NCI-H146 (cell line): ENCODE data around the gene RNF181.
"Not testable (repeated sequence)": the region's sequence is repeated elsewhere in the genome, so short reads cannot be mapped to it uniquely, and the experiment has no call there.

ENCODE experiments used
- DNase-seq: peaks from one replicate; lab custom pipeline; 2025; lab: John Stamatoyannopoulos, UW

RNF181 gene

DNA sequence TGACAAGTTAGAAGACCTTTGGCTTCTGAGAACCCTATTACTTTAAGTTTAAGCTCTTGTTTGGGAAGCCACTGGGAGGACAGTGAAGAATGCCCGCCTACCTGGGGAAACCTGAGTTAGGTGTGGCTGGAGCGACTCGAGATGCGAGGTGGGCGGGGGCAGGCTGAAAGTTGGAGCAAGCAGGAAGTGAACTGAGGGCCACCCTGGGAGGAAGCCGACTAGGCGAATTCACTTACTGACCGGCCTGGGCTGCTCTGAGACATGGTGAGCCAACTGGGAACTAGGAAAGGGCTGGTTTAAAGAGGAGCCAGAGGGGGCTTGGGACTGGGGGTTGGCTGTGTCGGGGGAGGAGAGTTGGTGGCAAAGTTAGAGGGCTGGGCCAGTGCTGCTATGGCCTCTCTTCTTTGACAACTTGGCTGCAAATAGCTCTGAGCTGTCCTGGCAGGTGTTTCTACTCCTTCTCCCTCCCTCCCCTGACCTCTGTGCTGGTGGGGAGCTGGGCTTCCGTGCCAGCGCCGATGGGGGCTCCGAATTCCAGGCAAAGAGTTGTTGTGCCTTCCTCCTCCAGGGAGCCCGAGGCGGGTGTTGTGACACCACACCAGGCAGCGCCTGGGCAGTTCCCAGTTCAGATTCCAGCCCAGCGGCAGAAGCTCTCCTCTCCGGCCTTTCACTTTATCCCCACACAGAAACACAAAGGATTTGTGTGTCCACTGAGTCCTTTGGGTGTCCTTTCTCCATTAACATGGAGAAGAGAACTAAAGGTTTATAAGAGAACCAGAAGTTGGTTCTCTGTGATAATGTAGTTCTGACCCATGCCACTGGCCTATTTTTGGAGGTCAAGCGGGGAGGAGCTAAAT lies 17.9 kb upstream of the RNF181 start, which contains the start of gene VAMP8:
Gene VAMP8, plus strand, starts transcription at position 201 of the 857 bp plus-strand sequence. Its CDS starts 61 bp downstream, at position 262.
- peak; percentile 71 for DNase-seq

DNA sequence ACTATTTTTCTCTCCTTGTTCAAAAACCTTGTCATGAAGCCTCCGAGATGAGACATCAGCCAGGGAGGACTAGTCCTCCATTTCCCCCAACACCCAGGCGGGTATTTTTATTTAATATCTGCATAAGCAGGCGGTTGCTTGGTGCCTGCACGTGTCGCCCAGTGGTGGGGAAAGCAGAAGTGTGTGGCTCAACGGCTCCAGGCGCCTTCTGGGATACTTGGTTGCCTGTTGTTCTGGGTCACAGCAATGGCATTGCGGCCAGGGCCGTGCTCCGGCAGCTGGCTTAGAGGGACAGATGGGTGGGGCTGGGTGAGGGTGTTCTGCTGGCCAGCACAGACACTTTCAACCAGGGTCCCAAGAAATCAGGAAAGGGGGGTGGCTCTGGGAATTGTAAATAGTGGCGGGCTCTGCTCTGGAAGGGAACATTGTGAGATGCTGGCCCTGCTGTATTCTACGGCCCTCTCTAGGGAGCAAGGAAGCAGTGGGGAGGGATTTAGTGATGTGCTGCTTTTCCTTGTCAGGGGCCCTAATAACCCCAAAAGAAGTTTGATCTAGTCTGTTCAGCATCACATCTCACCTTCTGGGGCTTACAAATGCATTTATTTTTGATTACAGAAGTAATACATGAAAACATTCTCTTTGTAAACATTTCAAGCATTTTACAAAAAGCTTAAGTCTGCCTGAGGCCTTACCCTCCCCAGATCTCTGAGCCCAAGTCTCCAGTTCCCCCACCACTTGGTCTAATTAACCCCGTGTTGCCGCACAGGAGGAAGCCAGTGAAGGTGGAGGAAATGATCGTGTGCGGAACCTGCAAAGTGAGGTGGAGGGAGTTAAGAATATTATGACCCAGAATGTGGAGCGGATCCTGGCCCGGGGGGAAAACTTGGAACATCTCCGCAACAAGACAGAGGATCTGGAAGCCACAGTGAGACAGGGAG lies 17.0 kb upstream of the RNF181 start:
- peak; percentile 8 for DNase-seq

- DNase-seq = no peak
These were observed 16.1 kb upstream of the RNF181 start for GRCh38 chr2:85579266-85579935.

DNA sequence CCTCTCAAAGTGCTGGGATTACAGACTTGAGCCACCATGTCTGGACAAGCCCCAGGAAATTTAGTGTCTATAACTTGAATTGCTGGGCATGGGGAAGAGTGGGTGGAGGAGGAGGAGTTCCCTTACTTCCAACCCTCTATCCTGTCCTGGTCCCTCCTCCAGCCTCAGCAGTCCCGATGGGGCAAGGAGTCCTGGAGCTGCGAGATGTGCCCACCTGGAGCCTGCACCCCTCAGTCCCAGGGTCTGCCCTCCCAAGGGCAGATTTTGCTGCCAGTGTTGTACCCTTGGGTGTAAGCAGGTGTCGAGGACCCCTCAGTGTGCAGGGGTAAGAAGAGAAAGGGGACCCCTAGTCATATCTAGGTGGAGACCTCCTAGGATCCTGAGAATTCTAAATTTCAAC lies 15.3 kb upstream of the RNF181 start:
- DNase-seq = no peak

- no peak for DNase-seq
These were observed 13.1 kb upstream of the RNF181 start for GRCh38 chr2:85582492-85582891.

DNA sequence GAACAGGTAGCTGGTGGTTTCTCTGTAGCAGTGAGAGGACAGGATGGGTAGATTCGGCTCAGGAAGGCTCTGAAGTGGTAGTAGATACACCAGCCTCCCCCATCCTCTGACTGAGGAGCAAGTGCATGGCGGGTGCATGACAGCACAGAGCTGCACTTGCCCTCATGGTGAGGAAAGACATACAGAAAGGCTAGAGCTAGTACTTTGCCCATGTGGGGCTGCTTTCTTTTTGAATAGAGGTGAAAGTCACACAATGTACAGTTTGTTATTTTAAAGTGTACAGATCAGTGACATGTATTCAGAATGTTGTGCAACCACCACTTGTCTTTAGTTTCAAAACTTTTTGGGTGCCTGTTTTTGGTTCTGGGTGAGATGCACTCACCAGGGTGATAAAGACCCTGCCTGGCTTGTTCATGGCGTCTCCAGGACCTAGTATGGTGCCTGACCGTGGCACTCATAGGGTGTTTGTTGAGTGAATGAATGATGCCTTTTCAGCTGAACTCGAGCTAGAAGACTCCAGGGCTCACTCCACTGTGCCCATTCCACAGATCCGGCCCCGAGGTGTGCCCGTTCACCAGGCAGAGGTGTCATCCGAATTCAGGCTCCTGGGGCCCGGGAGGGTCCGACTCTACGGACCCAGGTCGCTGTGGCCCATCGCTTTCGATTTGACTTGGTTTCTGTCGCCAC lies 11.7 kb upstream of the RNF181 start:
- DNase-seq = no peak

GRCh38 chr2:85584354-85584856 lies 11.1 kb upstream of the RNF181 start, which contains the start of gene VAMP5:
VAMP5 (plus strand) TSS chr2:85584431; CDS start chr2:85584491, 60 bp downstream.
- DNase-seq = no peak

DNA sequence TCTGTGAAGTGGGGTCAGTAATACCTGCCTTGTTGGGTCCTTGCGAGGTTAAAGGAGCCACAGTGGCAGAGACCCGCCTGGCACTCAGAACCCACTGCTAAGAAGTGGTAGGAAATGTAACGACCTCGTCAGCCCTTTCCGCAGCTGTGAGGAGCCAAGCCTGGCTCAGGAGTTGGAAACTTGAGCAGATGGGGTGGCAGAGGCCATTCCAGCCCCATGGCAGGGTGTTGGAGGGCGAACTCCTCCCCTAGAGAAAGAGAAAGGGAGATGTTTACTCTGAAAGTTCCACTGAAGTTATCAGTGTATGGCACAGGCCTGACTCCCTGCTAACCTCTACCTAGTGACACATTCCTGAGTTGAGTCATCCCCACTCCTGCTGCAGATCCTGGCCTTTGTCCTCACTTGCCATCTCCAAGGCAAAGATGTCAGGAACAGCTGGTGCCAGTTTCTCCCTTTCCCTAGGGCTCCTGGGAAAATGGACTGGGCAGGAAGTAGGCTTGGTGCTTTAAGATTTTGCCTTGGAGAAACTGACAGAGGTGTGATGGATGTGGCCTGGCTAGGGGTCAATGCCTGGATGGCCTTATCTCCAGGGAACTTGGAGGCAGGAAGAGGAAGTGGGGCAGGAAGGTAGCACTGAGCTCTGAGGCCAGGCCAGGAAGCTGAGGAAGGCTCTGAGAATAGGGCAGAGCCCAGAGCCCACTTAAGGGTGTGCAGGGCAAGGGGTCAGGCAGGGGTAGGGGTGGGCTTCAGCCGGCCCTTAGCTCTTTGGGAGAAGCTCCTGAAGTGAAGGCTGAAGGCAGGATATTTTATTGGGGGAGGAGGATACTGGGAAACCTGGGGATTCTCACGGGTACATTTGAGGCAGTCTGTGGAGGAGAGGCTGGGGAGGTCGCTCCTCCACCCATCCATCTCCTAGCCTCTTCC lies 10.4 kb upstream of the RNF181 start:
- DNase-seq = no peak

GRCh38 chr2:85585781-85586105 lies 9.8 kb upstream of the RNF181 start:
- DNase-seq = no peak

DNA sequence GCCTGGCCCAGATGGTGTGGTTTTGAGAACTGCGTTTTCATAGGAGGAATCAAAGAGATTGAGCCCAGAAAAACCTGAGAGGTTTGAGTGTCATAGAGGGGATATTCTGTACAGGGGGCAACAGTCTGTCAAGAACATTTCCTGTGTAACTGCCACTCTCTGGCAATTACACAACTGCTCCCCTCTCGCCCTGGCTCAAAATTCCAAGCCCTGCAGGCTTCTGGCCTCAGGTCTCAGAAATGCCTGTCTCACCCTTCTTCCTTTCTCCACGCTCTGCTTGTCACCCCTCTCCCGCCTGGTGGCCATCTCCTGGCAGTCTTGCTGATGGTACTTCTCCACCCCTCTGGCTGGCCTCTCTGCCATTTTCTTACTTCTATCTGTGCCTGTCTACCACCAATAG lies 7.3 kb upstream of the RNF181 start:
- no peak for DNase-seq

DNA sequence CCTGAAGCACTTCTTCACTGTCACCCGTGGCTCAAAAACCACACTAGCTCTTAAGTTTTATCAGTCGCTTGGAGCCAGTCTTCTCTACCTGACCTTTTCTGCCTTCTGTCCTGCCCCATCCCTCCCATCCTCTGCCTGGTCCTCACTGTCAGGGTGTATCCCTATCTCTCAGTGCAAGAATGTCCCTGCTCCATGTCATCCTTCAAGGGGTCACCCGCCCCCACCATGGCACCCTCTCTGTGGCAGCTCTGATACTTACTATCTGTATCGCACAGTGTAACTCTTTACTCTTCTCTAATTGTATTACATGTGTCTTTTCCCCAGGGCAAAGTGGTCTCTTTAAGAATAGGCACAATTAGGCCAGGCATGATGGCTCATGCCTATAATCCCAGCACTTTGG lies 6.9 kb upstream of the RNF181 start:
- DNase-seq = no peak

DNA sequence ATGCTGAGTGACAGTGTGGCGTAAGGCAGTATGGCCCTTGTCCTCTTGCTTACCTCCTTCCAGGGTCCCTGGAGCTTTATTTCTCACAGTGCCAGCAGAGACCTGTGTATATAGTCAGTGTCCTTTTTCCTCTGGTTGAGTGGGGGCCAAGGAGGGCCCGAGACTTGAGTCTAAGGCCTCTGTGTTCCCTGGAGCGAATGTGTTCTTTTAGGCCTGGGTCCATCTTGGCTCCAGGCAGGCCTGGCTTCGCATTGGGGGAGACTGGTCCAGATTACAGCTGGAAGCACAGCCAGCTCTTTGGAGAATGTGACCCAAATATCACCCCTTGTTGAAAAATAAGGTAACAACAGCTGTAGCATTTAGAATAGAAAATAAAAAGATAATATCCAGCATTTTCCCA lies 6.4 kb upstream of the RNF181 start:
- no peak for DNase-seq

- DNase-seq = peak; percentile 46
These were observed 5.4 kb upstream of the RNF181 start for GRCh38 chr2:85589982-85590791.

DNA sequence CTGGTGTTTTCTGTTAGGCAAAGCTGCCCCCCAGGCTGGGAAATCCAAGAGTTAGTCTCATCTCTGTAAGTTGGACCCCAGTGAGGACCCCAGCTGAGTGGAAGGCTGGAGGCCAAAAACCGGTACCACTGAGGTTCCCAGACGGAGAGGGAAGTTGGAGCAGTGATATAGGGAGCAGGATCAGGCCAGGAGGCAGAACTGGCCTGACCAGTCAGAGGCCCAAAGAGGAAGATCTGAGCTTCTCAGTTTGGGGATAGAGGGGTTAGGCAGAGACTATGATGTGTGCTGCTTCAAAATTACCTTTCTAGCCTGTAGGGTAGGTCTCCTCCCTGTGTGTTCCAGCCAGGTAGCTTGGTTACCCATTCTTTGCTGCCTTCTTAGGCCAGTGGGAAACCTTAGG lies 4.6 kb upstream of the RNF181 start:
- no peak for DNase-seq

GRCh38 chr2:85591563-85591962 lies 4.0 kb upstream of the RNF181 start:
- no peak for DNase-seq

- not testable (repeated sequence) for DNase-seq
These were observed 3.2 kb upstream of the RNF181 start for GRCh38 chr2:85592299-85592698.

- DNase-seq = no peak
These were observed 2.5 kb upstream of the RNF181 start for GRCh38 chr2:85593023-85593422.

DNA sequence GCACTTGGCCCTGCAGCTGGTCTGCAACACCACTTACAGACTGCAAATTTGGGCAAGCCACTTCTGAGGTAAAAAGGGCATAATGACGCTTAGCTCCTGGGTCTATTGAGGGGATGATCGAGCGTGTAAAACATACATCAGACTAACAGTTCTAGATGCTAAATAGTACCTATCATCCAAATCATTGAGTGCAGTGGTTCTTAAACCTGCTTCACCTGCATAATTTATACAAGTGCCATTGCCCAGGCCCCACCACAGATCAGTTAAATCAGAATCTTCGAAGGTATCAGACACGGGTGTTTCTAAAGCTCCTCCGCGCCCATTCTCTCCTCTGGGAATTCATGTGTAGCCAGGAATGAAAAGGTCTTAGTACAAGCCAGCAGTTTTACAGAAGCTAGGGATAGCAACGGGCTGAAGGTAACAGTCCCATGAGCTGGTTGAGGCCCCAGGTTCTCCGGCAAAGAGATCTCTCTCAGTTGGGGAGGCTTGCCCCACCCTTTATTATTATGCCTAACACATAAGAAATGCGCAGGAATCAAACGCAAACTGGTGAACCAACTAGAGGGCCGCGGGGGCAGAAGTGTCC lies 737 bp upstream of the RNF181 start:
- no peak for DNase-seq

GRCh38 chr2:85596026-85596333 lies 435 bp downstream of the RNF181 start:
- DNase-seq = no peak
